Osteocyte (in vitro differentiated cells): Measurements from ENCODE around the gene SERINC2. TPM values are rescaled to one million over a fixed set of nuclear protein-coding genes. Genes with fewer than 3 reads are reported as not detected.

Source experiments
- DNase-seq: peaks from one replicate; pipeline ENCODE4 v3.0.0; 2021; ENCODE audit warnings: mixed read lengths; ENCODE audit not compliant: unreplicated experiment; ENCODE audit errors: extremely low spot score
- H3K27ac Mint-ChIP-seq: one replicate; pipeline ENCODE4 v1.8.0; 2021; ENCODE audit warnings: mild to moderate bottlenecking, mixed read lengths; ENCODE audit not compliant: unreplicated experiment
- H3K27me3 Mint-ChIP-seq: one replicate; pipeline ENCODE4 v1.8.0; 2021; ENCODE audit warnings: mixed read lengths; ENCODE audit not compliant: unreplicated experiment
- H3K36me3 Mint-ChIP-seq: one replicate; pipeline ENCODE4 v1.8.0; 2021; ENCODE audit warnings: mixed read lengths; ENCODE audit not compliant: unreplicated experiment
- H3K4me1 Mint-ChIP-seq: one replicate; pipeline ENCODE4 v1.8.0; 2021; ENCODE audit warnings: mixed read lengths; ENCODE audit not compliant: unreplicated experiment
- H3K4me3 Mint-ChIP-seq: one replicate; pipeline ENCODE4 v1.8.0; 2021; ENCODE audit warnings: mild to moderate bottlenecking, moderate library complexity, mixed read lengths; ENCODE audit not compliant: unreplicated experiment
- H3K9me3 Mint-ChIP-seq: one replicate; pipeline ENCODE4 v1.8.0; 2021; ENCODE audit warnings: mixed read lengths; ENCODE audit not compliant: unreplicated experiment
- total RNA-seq: library from RNA; stranded (reverse); gene quantifications from 2 replicates; pipeline ENCODE4 v1.2.1, GENCODE V29; 2021
- TF ChIP-seq, protein P1 (sequence below): fragments of 200-600 bp; sonication (generic); IDR thresholded peaks from 2 replicates; pipeline ENCODE4 v1.5.0; 2021; ENCODE audit warnings: antibody characterized with exemption, mild to moderate bottlenecking, moderate library complexity

The SERINC2 gene
- total RNA-seq, 1 donor from 2014 or later: 4.2 TPM

DNA sequence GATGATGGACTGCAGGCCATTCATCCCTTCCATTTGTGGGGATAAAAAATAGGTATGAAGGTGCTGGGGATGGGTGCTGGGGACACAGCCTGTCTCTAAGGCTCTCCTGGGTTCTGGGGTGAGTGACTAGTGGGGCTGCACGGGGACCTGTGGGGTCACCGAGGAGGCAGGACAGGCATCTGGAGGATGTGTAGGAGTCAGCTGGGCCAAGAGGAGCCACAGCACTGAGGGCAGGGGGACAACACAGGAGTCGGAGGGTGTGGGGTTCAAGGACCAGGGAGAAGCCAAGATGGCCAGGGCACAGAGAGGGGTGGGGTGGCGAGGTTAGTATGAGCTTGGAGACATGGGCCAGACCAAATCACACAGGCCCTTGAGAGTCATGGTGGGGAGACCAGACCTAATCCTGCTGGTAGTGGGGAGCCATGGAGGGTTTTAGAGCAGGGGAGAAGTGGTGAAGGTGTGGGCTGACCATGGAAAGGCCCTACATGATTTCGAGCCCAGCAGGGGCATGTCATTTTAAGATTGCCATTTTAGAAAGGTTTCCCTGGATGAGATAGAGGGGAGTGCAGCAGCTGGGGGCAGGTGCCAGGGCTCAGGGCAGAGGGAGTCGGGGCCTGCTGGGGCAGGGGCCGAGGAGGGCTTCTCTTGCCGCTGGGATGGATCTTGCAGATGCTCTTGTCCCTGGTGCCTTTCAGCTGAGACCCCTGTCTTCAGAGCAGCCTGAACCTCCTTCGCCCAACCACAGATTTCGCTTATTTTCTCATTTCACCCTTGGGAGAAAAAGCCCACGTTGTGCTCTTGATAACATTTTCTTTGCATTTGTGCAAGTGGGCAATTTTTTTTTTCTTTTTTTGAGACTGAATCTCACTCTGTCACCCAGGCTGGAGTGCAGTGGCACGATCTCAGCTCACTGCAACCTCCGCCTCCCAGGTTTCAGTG lies 22.7 kb downstream of the SERINC2 start:
- Mint-ChIP-seq H3K27ac (no peak overlapping the region), H3K27me3 (peaks cover 14% of the 10 kb centered on the region), H3K9me3 (no peaks in the 10 kb centered on the region), H3K4me3 (no peak overlapping the region), H3K36me3 (no peaks in the 10 kb centered on the region), H3K4me1 (peaks cover 4% of the 10 kb centered on the region)
- DNase-seq: no peak
- TF ChIP-seq, protein P1, sequence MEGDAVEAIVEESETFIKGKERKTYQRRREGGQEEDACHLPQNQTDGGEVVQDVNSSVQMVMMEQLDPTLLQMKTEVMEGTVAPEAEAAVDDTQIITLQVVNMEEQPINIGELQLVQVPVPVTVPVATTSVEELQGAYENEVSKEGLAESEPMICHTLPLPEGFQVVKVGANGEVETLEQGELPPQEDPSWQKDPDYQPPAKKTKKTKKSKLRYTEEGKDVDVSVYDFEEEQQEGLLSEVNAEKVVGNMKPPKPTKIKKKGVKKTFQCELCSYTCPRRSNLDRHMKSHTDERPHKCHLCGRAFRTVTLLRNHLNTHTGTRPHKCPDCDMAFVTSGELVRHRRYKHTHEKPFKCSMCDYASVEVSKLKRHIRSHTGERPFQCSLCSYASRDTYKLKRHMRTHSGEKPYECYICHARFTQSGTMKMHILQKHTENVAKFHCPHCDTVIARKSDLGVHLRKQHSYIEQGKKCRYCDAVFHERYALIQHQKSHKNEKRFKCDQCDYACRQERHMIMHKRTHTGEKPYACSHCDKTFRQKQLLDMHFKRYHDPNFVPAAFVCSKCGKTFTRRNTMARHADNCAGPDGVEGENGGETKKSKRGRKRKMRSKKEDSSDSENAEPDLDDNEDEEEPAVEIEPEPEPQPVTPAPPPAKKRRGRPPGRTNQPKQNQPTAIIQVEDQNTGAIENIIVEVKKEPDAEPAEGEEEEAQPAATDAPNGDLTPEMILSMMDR: no peak

DNA sequence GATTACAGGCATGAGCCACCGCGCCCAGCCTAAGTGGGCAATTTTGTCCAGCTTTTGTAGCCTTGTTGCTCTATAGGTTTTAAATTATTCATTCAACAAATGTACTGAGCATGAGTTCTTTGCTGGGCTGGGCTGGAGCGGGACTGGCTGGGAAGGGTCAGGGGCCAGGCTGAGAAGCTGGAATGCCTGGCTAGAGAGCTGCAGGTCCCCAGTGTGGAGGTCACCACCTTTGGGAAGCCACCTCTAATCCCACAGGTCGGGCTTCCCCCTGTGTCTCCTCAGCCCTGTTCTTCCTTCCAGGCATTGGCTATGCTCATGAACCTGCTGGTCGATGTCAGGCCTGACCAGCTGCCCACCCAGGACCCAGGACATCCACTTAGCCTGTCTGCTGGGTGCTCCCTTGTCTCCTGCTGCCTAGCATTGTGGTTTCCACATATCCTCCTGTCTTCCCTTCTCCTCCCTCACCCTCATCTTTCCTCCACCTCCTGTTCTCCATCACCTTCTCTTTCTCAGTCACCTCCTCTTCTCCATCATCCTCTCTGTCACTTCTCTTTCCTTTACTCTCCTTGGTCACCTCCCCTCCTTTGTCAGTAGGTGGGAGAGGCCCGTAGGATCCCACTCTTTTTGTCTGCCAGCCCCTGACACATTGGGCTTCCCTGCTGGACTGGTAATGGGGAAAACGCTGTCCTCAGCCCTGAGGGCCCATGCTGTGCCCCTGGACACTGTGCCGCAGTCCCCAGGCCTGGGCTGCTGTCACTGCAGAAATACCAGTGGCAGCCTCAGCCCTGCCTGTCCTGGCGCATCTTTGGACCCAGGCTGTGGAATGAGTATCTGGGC lies 23.8 kb downstream of the SERINC2 start:
- TF ChIP-seq, protein P1: no peak
- H3K4me1 Mint-ChIP-seq: peaks cover 4% of the 10 kb centered on the region
- H3K27ac Mint-ChIP-seq: no peak overlapping the region

DNA sequence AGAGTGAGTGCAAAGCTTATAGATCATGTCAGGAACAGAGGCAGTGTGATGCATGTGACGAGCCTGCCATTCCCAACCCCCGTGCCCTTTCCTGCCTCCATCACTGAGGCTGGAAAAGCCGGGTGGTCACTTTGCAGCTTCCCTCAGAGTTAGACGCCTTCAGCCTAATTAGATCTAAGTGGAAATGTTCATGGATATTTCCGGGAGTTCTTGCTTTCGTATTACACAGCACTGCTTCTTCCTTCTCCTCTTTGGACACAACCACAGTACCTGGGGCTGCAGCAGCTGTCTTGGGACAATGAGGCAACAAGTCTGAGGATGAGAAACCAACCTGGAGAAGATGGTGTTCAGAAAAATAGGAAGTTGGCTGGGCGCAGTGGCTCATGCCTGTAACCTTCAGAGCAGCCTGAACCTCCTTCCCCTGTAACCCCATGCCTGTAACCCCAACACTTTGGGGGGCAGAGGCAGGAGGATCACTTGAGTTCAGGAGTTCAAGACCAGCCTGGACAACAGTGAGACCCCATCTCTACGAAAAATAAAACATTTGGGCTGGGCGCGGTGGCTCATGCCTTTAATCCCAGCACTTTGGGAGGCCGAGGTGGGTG lies 24.5 kb downstream of the SERINC2 start:
- TF ChIP-seq, protein P1: no peak
- Mint-ChIP-seq H3K36me3 (no peaks in the 10 kb centered on the region), H3K27me3 (peaks cover 14% of the 10 kb centered on the region), H3K9me3 (no peaks in the 10 kb centered on the region), H3K27ac (no peak overlapping the region), H3K4me1 (peaks cover 4% of the 10 kb centered on the region), H3K4me3 (no peak overlapping the region)
- no peak for DNase-seq

More for the DNA sequence above, 23.8 kb downstream of the SERINC2 start:
- no peaks in the 10 kb centered on the region for H3K36me3 Mint-ChIP-seq
- no peaks in the 10 kb centered on the region for H3K9me3 Mint-ChIP-seq
- peaks cover 14% of the 10 kb centered on the region for H3K27me3 Mint-ChIP-seq
- H3K4me3 Mint-ChIP-seq: no peak overlapping the region
- DNase-seq: no peak

- Mint-ChIP-seq H3K36me3 (no peaks in the 10 kb centered on the region), H3K27me3 (peaks cover 19% of the 10 kb centered on the region), H3K4me1 (peaks cover 3% of the 10 kb centered on the region), H3K4me3 (no peak overlapping the region), H3K9me3 (peaks cover 7% of the 10 kb centered on the region), H3K27ac (no peak overlapping the region)
- no peak for DNase-seq
- TF ChIP-seq, protein P1: no peak
Observed at GRCh38 chr1:31439276-31439675, 26.3 kb downstream of the SERINC2 start.
